Keratinocyte (primary cell): ENCODE results near the gene PDS5B. TPM values are rescaled to one million over a fixed set of nuclear protein-coding genes. Genes with fewer than 3 reads are reported as not detected.

Experiments
- DNase-seq: peaks from one replicate; pipeline ENCODE4 v3.0.0-alpha.2; 2011; ENCODE audit warnings: low read depth, missing footprints, low spot score
- FAIRE-seq: peaks from 2 replicates; lab custom pipeline; 2011; peaks lifted over from hg19 to GRCh38; lab: Jason Lieb, UNC
- H2AFZ ChIP-seq: 2 replicates; pipeline ENCODE4 v1.6.0; 2012; ENCODE audit warnings: low read length, control low read depth, inconsistent platforms; ENCODE audit not compliant: control insufficient read depth
- H3K27ac ChIP-seq: 2 replicates; pipeline ENCODE4 v1.5.1; 2011; ENCODE audit warnings: low read length; ENCODE audit not compliant: control insufficient read depth, insufficient read depth
- H3K27me3 ChIP-seq: 3 replicates; pipeline ENCODE4 v1.6.0; 2011; ENCODE audit warnings: low read length; ENCODE audit not compliant: control insufficient read depth, insufficient read depth; ENCODE audit errors: extremely low read depth
- H3K36me3 ChIP-seq, 2 experiments: 2 replicates in 1 of 2; 3 replicates in 1 of 2; pipeline ENCODE4 v1.5.1; 2011; ENCODE audit warnings: low read length in 2 of 2, mild to moderate bottlenecking in 1 of 2; ENCODE audit not compliant: control insufficient read depth in 2 of 2, insufficient read depth in 2 of 2; ENCODE audit errors: extremely low read depth in 1 of 2
- H3K4me1 ChIP-seq: 3 replicates; pipeline ENCODE4 v1.5.1; 2011; ENCODE audit warnings: low read length; ENCODE audit not compliant: control insufficient read depth, insufficient read depth; ENCODE audit errors: extremely low read depth
- H3K4me2 ChIP-seq: 3 replicates; pipeline ENCODE4 v1.6.0; 2011; ENCODE audit warnings: low read depth, low read length; ENCODE audit not compliant: control insufficient read depth, insufficient read depth; ENCODE audit errors: extremely low read depth
- H3K4me3 ChIP-seq, 3 experiments: fragments of 200-600 bp in 1 of 3; sonication (generic) in 1 of 3; 2 replicates in 2 of 3; 3 replicates in 1 of 3; pipeline ENCODE4 v1.5.1; 2011 to 2016; ENCODE audit warnings: low read length in 3 of 3, mild to moderate bottlenecking in 3 of 3, control low read depth in 2 of 3, inconsistent platforms in 1 of 3, low read depth in 1 of 3, mixed read lengths in 1 of 3, mixed run types in 1 of 3, moderate library complexity in 1 of 3; ENCODE audit not compliant: control insufficient read depth in 2 of 3, insufficient read depth in 2 of 3; ENCODE audit errors: extremely low read depth in 1 of 3
- H3K79me2 ChIP-seq: 2 replicates; pipeline ENCODE4 v1.6.0; 2012; ENCODE audit warnings: low read length; ENCODE audit not compliant: control insufficient read depth, insufficient read depth
- H3K9ac ChIP-seq: 3 replicates; pipeline ENCODE4 v1.6.0; 2011; ENCODE audit warnings: low read length; ENCODE audit not compliant: control insufficient read depth, insufficient read depth; ENCODE audit errors: extremely low read depth
- H3K9me1 ChIP-seq: 3 replicates; pipeline ENCODE4 v1.6.0; 2011; ENCODE audit warnings: low read length; ENCODE audit not compliant: control insufficient read depth, insufficient read depth; ENCODE audit errors: extremely low read depth
- H3K9me3 ChIP-seq: 2 replicates; pipeline ENCODE4 v1.5.1; 2012; ENCODE audit warnings: low read depth, low read length; ENCODE audit not compliant: control insufficient read depth
- H4K20me1 ChIP-seq: 3 replicates; pipeline ENCODE4 v1.6.0; 2011; ENCODE audit warnings: low read length; ENCODE audit not compliant: control insufficient read depth, insufficient read depth; ENCODE audit errors: extremely low read depth
- EZH2 ChIP-seq: IDR thresholded peaks from one replicate; pipeline ENCODE4 v1.6.1; 2012; ENCODE audit warnings: inconsistent platforms, mild to moderate bottlenecking, low read length, moderate library complexity
- dilution Hi-C: fragments of 300-500 bp; cut with MboI; formaldehyde crosslinking; loops from one replicate; pipeline ENCODE4 v1.7.0; 2020; ENCODE audit warnings: low sequenced_read_pairs; ENCODE audit not compliant: extremely low pct_ligation_motif_present
- polyA plus RNA-seq, 5 experiments: library from polyadenylated mRNA; depleted of rRNA in 3 of 5; stranded (reverse) in 3 of 5; stranded (forward) in 1 of 5; unstranded in 1 of 5; fragments of >200 nt; gene quantifications; 1 replicate in 1 of 5; 2 replicates in 3 of 5; 3 replicates in 1 of 5; pipeline versions ENCODE4 v1.2.1 to v1.2.3, GENCODE V29; 2011 to 2012; ENCODE audit warnings: missing spikeins in 2 of 5, low read depth in 1 of 5, low replicate concordance in 1 of 5
- TF ChIP-seq, protein P1 (sequence below), 3 experiments: IDR thresholded peaks in 1 of 3; conservative IDR thresholded peaks in 1 of 3; optimal IDR thresholded peaks in 1 of 3; 2 replicates in 2 of 3; 3 replicates in 1 of 3; pipeline versions ENCODE3 to v1.5.1; 2011; ENCODE audit warnings: low read length in 3 of 3, mild to moderate bottlenecking in 3 of 3, moderate library complexity in 2 of 3, control low read depth in 1 of 3, inconsistent platforms in 1 of 3; ENCODE audit not compliant: insufficient read depth in 2 of 3; ENCODE audit errors: extremely low read depth in 1 of 3

The PDS5B gene
- polyA plus RNA-seq, 1 donor (not counting 4 experiments of a cell fraction or from before 2014, with no cell fraction given) = 6.9 TPM

DNA sequence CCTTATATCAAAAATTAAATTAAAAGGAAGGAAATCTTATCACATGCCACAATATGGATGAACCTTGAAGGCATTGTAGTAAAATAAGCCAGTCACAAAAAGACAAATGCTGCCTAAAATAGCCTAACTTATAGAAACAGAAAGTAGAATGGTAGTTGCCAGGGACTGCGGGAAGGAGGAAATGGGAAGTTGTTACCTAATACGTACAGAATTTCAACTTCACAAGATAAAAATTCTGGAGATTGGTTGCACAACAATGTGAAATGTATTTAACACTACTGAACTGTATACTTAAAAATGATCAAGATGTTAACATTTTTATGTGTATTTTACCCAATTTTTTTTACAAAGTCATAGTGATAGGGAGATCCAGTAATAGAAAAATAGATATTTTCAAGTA is 37.4 kb upstream of the PDS5B start:
- no peak for FAIRE-seq
- H3K4me3 ChIP-seq = no peak overlapping the region
- H3K27me3 ChIP-seq = no peaks in the 10 kb centered on the region
- dilution Hi-C loops = no loop called here
- DNase-seq = no peak
- H3K36me3 ChIP-seq = no peaks in the 10 kb centered on the region
- TF ChIP-seq, protein P1, sequence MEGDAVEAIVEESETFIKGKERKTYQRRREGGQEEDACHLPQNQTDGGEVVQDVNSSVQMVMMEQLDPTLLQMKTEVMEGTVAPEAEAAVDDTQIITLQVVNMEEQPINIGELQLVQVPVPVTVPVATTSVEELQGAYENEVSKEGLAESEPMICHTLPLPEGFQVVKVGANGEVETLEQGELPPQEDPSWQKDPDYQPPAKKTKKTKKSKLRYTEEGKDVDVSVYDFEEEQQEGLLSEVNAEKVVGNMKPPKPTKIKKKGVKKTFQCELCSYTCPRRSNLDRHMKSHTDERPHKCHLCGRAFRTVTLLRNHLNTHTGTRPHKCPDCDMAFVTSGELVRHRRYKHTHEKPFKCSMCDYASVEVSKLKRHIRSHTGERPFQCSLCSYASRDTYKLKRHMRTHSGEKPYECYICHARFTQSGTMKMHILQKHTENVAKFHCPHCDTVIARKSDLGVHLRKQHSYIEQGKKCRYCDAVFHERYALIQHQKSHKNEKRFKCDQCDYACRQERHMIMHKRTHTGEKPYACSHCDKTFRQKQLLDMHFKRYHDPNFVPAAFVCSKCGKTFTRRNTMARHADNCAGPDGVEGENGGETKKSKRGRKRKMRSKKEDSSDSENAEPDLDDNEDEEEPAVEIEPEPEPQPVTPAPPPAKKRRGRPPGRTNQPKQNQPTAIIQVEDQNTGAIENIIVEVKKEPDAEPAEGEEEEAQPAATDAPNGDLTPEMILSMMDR (optimal IDR thresholded peaks at IDR 0.05 in 1 of 3, IDR thresholded peaks at IDR 0.05 in 1 of 3, conservative IDR thresholded peaks at IDR 0.05 in 1 of 3; ENCODE audit: extremely low read depth in 1 of 3, insufficient read depth in 2 of 3, low read length in 3 of 3) = no peak
- TF ChIP-seq EZH2 = no peak
- no peak overlapping the region for H2AFZ ChIP-seq
- no peak overlapping the region for H3K9ac ChIP-seq
- no peak overlapping the region for H3K27ac ChIP-seq
- no peaks in the 10 kb centered on the region for H3K9me1 ChIP-seq
- H3K9me3 ChIP-seq = no peaks in the 10 kb centered on the region
- H3K4me1 ChIP-seq = no peaks in the 10 kb centered on the region
- H3K4me2 ChIP-seq = no peak overlapping the region
- no peaks in the 10 kb centered on the region for H3K79me2 ChIP-seq
- no peaks in the 10 kb centered on the region for H4K20me1 ChIP-seq

DNA sequence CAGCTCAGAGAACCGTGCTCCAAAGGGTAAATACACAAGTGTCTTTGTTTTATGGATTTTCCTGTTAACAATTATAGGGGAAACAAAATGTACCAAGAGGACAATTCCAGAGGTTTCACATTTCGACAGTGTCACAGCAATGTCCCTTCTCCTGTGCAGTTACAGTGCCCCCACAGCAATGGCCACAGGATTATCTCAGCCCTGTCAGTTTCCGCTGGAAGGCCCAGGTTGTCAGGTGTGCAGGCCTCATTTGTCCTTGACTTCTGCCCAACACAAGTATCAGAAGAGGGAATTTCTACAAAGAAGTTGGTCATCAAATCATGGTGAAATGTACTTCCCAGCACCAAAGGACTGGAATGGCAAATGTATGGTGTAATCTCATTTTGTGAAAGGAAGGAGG is 36.5 kb upstream of the PDS5B start:
- Histone ChIP-seq H3K9me1 (no peaks in the 10 kb centered on the region), H3K27me3 (no peaks in the 10 kb centered on the region), H3K4me1 (no peaks in the 10 kb centered on the region), H3K4me3 (no peak overlapping the region), H2AFZ (no peak overlapping the region), H3K9me3 (no peaks in the 10 kb centered on the region), H3K9ac (no peak overlapping the region), H4K20me1 (no peaks in the 10 kb centered on the region), H3K4me2 (no peak overlapping the region), H3K36me3 (no peaks in the 10 kb centered on the region), H3K27ac (no peak overlapping the region), H3K79me2 (no peaks in the 10 kb centered on the region)
- TF ChIP-seq, protein P1 (optimal IDR thresholded peaks at IDR 0.05 in 1 of 3, IDR thresholded peaks at IDR 0.05 in 1 of 3, conservative IDR thresholded peaks at IDR 0.05 in 1 of 3; ENCODE audit: extremely low read depth in 1 of 3, insufficient read depth in 2 of 3, low read length in 3 of 3) = no peak
- no peak for TF ChIP-seq EZH2
- no peak for DNase-seq
- dilution Hi-C loops = no loop called here
- no peak for FAIRE-seq
